NCI-H2196 treated with DMSO at 0.1 percent for 48 hours (cell line): Measurements from ENCODE around the gene MICAL1.

Experiments used
- DNase-seq: peaks from one replicate; lab custom pipeline; 2025; ENCODE audit not compliant: unreplicated experiment; lab: John Stamatoyannopoulos, UW

The MICAL1 gene

DNA sequence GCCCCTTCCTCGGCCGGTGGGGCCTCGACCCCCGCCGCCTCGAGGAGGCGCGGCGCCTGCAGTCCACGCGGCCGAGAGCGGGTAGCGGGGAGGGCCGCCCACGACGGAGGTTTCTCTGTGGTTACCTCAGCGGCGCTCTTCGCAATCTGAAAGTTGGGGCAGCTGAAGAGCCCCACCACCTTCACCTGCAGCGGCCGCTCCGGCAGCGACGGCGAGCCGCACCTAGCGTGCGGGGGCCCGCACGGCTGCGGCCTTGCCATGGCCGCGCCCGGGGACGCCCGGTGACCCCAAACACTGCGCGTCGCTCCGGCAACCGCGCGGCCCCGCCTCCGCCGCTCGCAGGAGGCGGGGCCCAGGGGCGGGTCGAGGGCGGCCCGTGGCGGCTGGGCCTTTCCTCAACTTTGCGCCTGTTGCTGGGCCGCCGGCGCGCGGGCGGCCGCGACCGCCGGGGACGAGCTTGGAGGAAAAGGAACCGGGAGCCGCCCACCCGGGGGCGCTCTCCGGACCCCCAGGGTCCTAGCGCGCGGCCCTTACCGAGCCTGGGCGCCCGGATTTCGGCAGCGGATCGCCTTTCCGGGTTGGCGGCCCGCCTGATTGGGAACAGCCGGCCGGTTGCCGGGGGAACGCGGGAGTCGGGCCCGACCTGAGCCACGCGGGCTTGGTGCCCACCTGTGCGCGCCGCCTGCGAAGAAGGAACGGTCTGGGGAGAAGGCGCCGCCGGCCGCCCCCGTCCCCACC is 15.1 kb downstream of the MICAL1 start, which contains the start of the genes PPIL6 and SMPD2:
Gene PPIL6 (minus strand): TSS at position 298 of the 738 bp plus-strand sequence. CDS start 38 bp downstream, at position 260.
Gene SMPD2 (plus strand): TSS at position 394 of the 738 bp plus-strand sequence. CDS start 398 bp downstream, outside the sequence.
- DNase-seq = peak; percentile 81

DNA sequence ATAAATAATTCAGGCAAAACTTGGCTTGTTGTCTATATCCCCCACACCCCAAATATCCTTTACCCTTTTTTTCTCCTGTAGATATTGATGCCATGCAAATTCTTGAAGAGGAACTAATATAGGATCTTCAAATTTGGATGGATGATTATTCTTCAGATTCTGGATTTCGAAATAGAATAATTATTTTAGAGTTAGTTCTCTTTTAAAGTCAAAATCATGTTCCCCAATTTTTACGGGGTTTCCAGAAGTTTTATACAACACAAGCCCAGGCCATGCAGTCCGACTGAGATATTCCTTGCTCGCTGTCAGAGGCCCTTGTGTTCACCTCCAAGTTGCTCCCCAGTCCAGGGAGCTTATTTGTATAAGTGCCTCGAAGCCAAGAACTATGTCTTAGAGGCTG is 19.5 kb downstream of the MICAL1 start:
- no peak for DNase-seq

GRCh38 chr6:109434456-109434855 is 21.1 kb downstream of the MICAL1 start:
- DNase-seq = no peak

GRCh38 chr6:109429496-109429895 is 26.1 kb downstream of the MICAL1 start:
- DNase-seq = no peak

GRCh38 chr6:109428889-109429477 is 26.6 kb downstream of the MICAL1 start:
- DNase-seq = no peak

DNA sequence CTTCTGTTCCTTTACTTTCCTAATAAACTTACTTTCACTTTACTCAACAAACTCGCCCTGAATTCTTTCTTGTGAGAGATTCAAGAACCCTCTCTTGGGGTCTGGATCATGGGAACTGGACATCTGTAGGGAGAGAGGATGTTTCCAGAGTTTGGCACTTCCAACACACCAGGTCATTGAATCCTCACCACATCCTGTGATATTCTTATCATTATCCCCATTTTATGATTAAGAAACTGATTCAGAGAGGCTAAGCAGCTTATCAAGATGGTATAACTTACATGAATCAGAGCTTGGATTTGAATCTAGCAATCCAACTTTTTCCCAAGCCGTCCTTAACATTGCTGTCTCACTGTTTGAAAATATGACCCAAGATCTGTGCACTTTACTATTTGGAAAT is 30.6 kb downstream of the MICAL1 start:
- no peak for DNase-seq

DNA sequence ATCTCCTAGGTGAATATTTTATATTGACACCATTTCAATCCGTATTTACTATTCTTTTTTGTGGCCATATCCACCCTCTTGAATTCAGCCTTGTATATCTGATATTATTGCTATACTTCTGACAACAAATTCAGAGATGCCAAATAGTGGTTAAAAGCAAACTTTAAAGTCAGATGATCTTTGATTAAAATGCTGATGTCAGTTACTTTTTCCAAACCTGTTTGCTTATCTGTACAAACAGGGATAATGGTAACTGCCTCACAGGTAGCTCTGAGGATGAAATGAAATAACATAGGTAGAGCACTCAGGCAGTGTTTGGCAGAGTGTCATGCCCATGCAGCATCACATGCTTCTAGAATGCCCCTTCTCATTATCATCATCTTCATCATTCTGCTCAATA is 34.4 kb downstream of the MICAL1 start:
- DNase-seq = no peak

DNA sequence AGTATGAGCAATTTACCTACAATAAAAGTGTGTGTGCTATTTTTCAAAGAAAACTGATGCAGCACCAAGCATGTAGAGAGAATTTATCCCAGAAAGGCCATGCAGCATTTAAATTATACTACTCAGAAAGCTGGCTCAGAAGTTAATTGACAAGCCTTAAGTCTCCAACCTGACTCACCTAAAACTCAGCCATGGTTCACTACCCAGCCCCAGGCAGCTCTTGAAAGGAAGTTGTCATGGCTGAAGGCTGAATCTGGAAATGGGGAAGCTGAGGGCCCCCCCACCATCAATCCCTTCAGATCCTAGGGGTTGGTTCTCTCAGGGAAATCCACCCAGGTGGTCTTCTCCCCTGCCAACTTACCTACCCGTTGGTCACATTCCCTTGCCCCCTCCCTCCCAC is 34.8 kb downstream of the MICAL1 start:
- no peak for DNase-seq

- DNase-seq = no peak
Observed at GRCh38 chr6:109417646-109418045, 37.9 kb downstream of the MICAL1 start.

- no peak for DNase-seq
Observed at GRCh38 chr6:109411034-109411433, 44.5 kb downstream of the MICAL1 start.

- no peak for DNase-seq
Observed at GRCh38 chr6:109406196-109406595, 49.4 kb downstream of the MICAL1 start.

- DNase-seq = no peak
Observed at GRCh38 chr6:109397020-109397419, 58.6 kb downstream of the MICAL1 start.

GRCh38 chr6:109396046-109396718 is 59.4 kb downstream of the MICAL1 start:
- no peak for DNase-seq
